Epithelial cell of esophagus (primary cell): ENCODE measurements around the gene PTGDR.

Experiments used
- DNase-seq: peaks from one replicate; pipeline ENCODE4 v3.0.0; 2010; ENCODE audit warnings: low read depth
- H3K4me3 ChIP-seq: 2 replicates; pipeline ENCODE4 v1.5.1; 2011; ENCODE audit warnings: mild to moderate bottlenecking, low read length, control low read depth
- CTCF ChIP-seq: IDR thresholded peaks from 2 replicates; pipeline ENCODE4 v1.5.1; 2011; ENCODE audit warnings: low read depth, mild to moderate bottlenecking, low read length, control low read depth, inconsistent platforms; ENCODE audit not compliant: insufficient read depth; ENCODE audit errors: missing control alignments

The PTGDR gene

GRCh38 chr14:52263190-52263589 lies 4.3 kb upstream of the PTGDR start:
- no peak for DNase-seq
- H3K4me3 ChIP-seq: no peak overlapping the region
- TF ChIP-seq CTCF: no peak

GRCh38 chr14:52265253-52265652 lies 2.2 kb upstream of the PTGDR start:
- DNase-seq: no peak
- no peak for TF ChIP-seq CTCF
- no peak overlapping the region for H3K4me3 ChIP-seq

- no peak for TF ChIP-seq CTCF
- H3K4me3 ChIP-seq: no peak overlapping the region
- peak; percentile 45 for DNase-seq
These were observed 1.3 kb upstream of the PTGDR start for GRCh38 chr14:52266179-52266578.

- no peak overlapping the region for H3K4me3 ChIP-seq
- TF ChIP-seq CTCF: no peak
- DNase-seq: no peak
These were observed 716 bp upstream of the PTGDR start for GRCh38 chr14:52266782-52267181.

GRCh38 chr14:52268279-52269061 lies 972 bp downstream of the PTGDR start:
- peak; percentile 10 for DNase-seq
- H3K4me3 ChIP-seq: no peak overlapping the region
- no peak for TF ChIP-seq CTCF

- TF ChIP-seq CTCF: no peak
- no peak for DNase-seq
- H3K4me3 ChIP-seq: no peak overlapping the region
These were observed 1.6 kb downstream of the PTGDR start for GRCh38 chr14:52269100-52269499.

- H3K4me3 ChIP-seq: no peak overlapping the region
- no peak for TF ChIP-seq CTCF
- DNase-seq: no peak
These were observed 2.5 kb downstream of the PTGDR start for GRCh38 chr14:52269982-52270381.
